A549 (cell line): ENCODE data around the gene RFLNA.

ENCODE experiments used
- CTCF ChIP-seq: fragments of >200 bp; sonication (Bioruptor Twin); formaldehyde crosslinking; IDR thresholded peaks from 3 replicates; pipeline ENCODE4 v1.5.1; 2016
- EP300 ChIP-seq, 2 experiments: fragments of >200 bp; sonication (Bioruptor Twin); formaldehyde crosslinking; IDR thresholded peaks; 2 replicates in 1 of 2; 3 replicates in 1 of 2; pipeline ENCODE4 v1.6.1; 2016 to 2017
- POLR2A ChIP-seq: IDR thresholded peaks from 2 replicates; pipeline ENCODE4 v1.6.1; 2012; ENCODE audit warnings: mild to moderate bottlenecking, low read length
- REST ChIP-seq: fragments of 200-600 bp; sonication (generic); IDR thresholded peaks from 2 replicates; pipeline ENCODE4 v1.6.1; 2016; ENCODE audit warnings: antibody characterized with exemption, mild to moderate bottlenecking, moderate library complexity
- ZC3H11A ChIP-seq: fragments of 450-650 bp; IDR thresholded peaks from 2 replicates; pipeline ENCODE4 v1.6.1; 2014; ENCODE audit warnings: antibody characterized with exemption, mild to moderate bottlenecking

DNA sequence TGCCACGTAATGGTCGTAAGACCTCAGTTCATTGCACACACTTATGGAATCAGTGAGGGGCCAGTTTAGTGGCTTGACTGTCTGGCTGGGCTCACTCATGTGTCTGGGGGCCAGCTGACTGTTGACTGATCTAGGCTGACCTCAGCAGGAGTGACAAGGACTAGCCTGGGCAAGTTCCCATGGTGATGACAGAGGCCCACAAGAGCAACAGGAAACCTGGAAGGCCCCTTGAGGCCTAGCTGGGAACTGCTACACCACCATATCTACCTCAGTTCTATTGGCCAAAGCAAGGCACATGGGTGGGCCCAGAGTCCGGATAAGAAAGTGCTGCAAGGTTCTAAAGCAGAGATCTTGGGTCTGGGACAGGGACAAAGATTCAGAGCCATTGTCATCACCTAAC is 21.3 kb upstream of the RFLNA start:
- TF ChIP-seq ZC3H11A (no peak), POLR2A (no peak), EP300 (IDR thresholded peaks at IDR 0.05) (no peak), REST (no peak), CTCF (no peak)
